SJSA1 (cell line): ENCODE data around the gene FYN. TPM values are rescaled to one million over a fixed set of nuclear protein-coding genes. Genes with fewer than 3 reads are reported as not detected.

Experiments
- DNase-seq, 2 experiments: peaks; one replicate each; pipeline ENCODE4 v3.0.0-alpha.2; 2015 to 2020; ENCODE audit warnings: low spot score in 2 of 2, low read depth in 1 of 2
- H3K27ac ChIP-seq: fragments of 250-450 bp; sonication (Bioruptor Pico); 2 replicates; pipeline ENCODE4 v1.5.1; 2020; ENCODE audit warnings: mild to moderate bottlenecking, moderate library complexity
- H3K27me3 ChIP-seq: fragments of 250-450 bp; sonication (Bioruptor Pico); replicated peaks from 2 replicates; pipeline ENCODE4 v1.5.1; 2020; ENCODE audit warnings: mild to moderate bottlenecking, moderate library complexity
- H3K36me3 ChIP-seq: fragments of 250-450 bp; sonication (Bioruptor Pico); 2 replicates; pipeline ENCODE4 v1.5.1; 2020; ENCODE audit warnings: mild to moderate bottlenecking
- H3K4me1 ChIP-seq: fragments of 250-450 bp; sonication (Bioruptor Pico); replicated peaks from 2 replicates; pipeline ENCODE4 v1.6.1; 2021; ENCODE audit warnings: mild to moderate bottlenecking
- H3K4me3 ChIP-seq: fragments of 250-450 bp; sonication (Bioruptor Pico); 2 replicates; pipeline ENCODE4 v1.5.1; 2020; ENCODE audit warnings: mild to moderate bottlenecking
- H3K9me3 ChIP-seq: fragments of 250-450 bp; sonication (Bioruptor Pico); replicated peaks from 2 replicates; pipeline ENCODE4 v1.5.1; 2020; ENCODE audit warnings: mild to moderate bottlenecking
- total RNA-seq: library from RNA; depleted of rRNA; stranded (reverse); fragments of >200 nt; shearing (Covaris generic); gene quantifications from 2 replicates; pipeline ENCODE4 v1.2.3, GENCODE V29; 2014

FYN gene
- total RNA-seq, 1 experiment from 2014 or later = 53.4 TPM

- DNase-seq = no peak
- Histone ChIP-seq H3K36me3 (peaks cover 6% of the 10 kb centered on the region; the same call in 1 of the 2 replicates), H3K4me1 (peaks cover 12% of the 10 kb centered on the region), H3K9me3 (no peaks in the 10 kb centered on the region), H3K27me3 (no peaks in the 10 kb centered on the region), H3K27ac (no peak overlapping the region), H3K4me3 (0 out of 2 replicates have a peak overlapping the region, but pooled peaks have one; percentile 3)
These were observed 2.0 kb downstream of the FYN start for GRCh38 chr6:111871207-111871606.

GRCh38 chr6:111870742-111871064 is 2.5 kb downstream of the FYN start:
- no peak for DNase-seq
- Histone ChIP-seq H3K27me3 (no peaks in the 10 kb centered on the region), H3K9me3 (no peaks in the 10 kb centered on the region), H3K4me1 (peaks cover 12% of the 10 kb centered on the region), H3K4me3 (no peak overlapping the region), H3K36me3 (peaks cover 6% of the 10 kb centered on the region; the same call in 1 of the 2 replicates), H3K27ac (no peak overlapping the region)

- Histone ChIP-seq H3K27ac (no peak overlapping the region), H3K9me3 (no peaks in the 10 kb centered on the region), H3K27me3 (no peaks in the 10 kb centered on the region), H3K36me3 (peaks cover 6% of the 10 kb centered on the region; the same call in 1 of the 2 replicates), H3K4me3 (no peak overlapping the region), H3K4me1 (peaks cover 12% of the 10 kb centered on the region)
- no peak for DNase-seq
These were observed 3.1 kb downstream of the FYN start for GRCh38 chr6:111870051-111870741.

- Histone ChIP-seq H3K36me3 (no peaks in the 10 kb centered on the region), H3K27me3 (no peaks in the 10 kb centered on the region), H3K27ac (no peak overlapping the region), H3K4me1 (peaks cover 12% of the 10 kb centered on the region), H3K4me3 (no peak overlapping the region), H3K9me3 (no peaks in the 10 kb centered on the region)
- DNase-seq = no peak
These were observed 6.4 kb downstream of the FYN start for GRCh38 chr6:111866857-111867256.

- Histone ChIP-seq H3K36me3 (no peaks in the 10 kb centered on the region), H3K27ac (no peak overlapping the region), H3K4me3 (no peak overlapping the region), H3K4me1 (peaks cover 5% of the 10 kb centered on the region; the same call in 1 of the 2 replicates), H3K27me3 (no peaks in the 10 kb centered on the region), H3K9me3 (no peaks in the 10 kb centered on the region)
- DNase-seq = no peak
These were observed 7.2 kb downstream of the FYN start for GRCh38 chr6:111865909-111866546.

- no peaks in the 10 kb centered on the region for H3K9me3 ChIP-seq
- no peaks in the 10 kb centered on the region for H3K27me3 ChIP-seq
- no peak overlapping the region for H3K4me3 ChIP-seq
- H3K36me3 ChIP-seq = no peaks in the 10 kb centered on the region
- no peak overlapping the region for H3K27ac ChIP-seq
- no peaks in the 10 kb centered on the region for H3K4me1 ChIP-seq
- DNase-seq = no peak
These were observed 8.1 kb downstream of the FYN start for GRCh38 chr6:111865049-111865585.

GRCh38 chr6:111864138-111865048 is 8.9 kb downstream of the FYN start:
- H3K27ac ChIP-seq = no peak overlapping the region
- H3K9me3 ChIP-seq = no peaks in the 10 kb centered on the region
- H3K4me1 ChIP-seq = no peaks in the 10 kb centered on the region
- H3K36me3 ChIP-seq = no peaks in the 10 kb centered on the region
- H3K4me3 ChIP-seq = no peak overlapping the region
- no peak for DNase-seq
- H3K27me3 ChIP-seq = no peaks in the 10 kb centered on the region

- Histone ChIP-seq H3K36me3 (no peaks in the 10 kb centered on the region), H3K27me3 (no peaks in the 10 kb centered on the region), H3K4me3 (no peak overlapping the region), H3K27ac (no peak overlapping the region), H3K9me3 (no peaks in the 10 kb centered on the region), H3K4me1 (no peaks in the 10 kb centered on the region)
- no peak for DNase-seq
These were observed 10.5 kb downstream of the FYN start for GRCh38 chr6:111862741-111863140.

DNA sequence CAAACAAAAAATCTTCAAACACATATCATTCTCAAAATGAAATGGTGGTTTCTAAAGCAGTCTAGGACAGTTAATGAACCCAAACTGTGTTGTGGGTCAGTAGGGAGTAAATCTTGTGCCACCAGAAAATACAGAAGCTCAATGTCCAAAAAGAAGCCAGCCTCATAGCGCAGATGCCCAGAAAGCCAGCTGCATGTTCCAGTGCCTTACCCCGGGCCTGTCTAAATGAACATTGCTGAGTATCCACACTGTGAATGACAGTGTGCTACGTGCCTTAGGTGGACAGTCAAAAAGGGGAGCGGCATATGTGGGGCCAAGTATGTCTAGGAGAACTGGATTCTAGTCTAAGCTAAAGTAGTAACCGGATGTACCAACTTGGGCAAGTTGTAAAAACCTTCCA is 10.9 kb downstream of the FYN start:
- Histone ChIP-seq H3K36me3 (no peaks in the 10 kb centered on the region), H3K4me1 (no peaks in the 10 kb centered on the region), H3K9me3 (no peaks in the 10 kb centered on the region), H3K4me3 (no peak overlapping the region), H3K27ac (no peak overlapping the region), H3K27me3 (no peaks in the 10 kb centered on the region)
- DNase-seq = no peak

DNA sequence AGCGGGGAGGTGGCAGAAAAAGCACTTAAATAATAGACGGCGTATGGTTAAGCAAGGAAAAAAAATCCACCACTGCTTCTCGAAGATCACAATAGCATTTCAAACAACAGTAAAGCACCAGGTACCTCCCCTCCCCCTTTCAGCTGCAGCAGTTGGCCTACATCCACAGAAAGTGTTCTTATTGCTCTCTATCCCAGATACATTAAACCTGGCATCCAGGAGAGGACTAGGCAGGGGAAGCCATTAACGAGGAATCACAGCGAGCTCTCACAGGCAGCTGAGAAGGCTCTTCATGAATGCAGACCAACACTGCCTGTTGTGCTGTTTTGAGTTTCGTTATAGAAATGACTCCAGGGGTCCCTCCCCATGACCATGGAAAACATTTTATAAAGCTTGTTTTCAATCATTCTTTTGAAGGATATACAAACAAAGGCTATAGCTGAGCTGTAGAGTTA is 11.8 kb downstream of the FYN start:
- no peaks in the 10 kb centered on the region for H3K4me1 ChIP-seq
- no peaks in the 10 kb centered on the region for H3K27me3 ChIP-seq
- H3K36me3 ChIP-seq = no peaks in the 10 kb centered on the region
- no peak overlapping the region for H3K27ac ChIP-seq
- H3K9me3 ChIP-seq = no peaks in the 10 kb centered on the region
- DNase-seq = no peak
- no peak overlapping the region for H3K4me3 ChIP-seq

DNA sequence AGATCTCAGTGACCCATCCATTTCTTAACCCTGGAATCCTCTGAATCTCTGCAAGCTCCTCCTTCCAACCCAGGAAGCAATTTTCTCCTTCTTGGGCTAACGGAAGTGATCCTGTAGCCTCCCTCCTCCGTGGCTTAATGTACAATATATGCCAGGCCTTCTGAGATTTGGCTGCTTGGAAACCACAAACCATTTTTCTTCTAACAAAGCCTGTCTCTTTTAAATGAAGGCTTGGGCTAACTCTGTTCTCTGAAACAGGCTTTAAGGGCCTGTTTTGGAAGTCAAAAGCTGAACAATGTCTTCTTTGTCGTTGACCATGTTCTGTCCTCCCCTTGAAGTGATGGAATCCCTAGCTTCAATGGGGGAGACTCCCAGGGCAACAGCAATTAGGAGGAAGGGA is 14.9 kb downstream of the FYN start:
- DNase-seq = no peak
- Histone ChIP-seq H3K27ac (no peak overlapping the region), H3K27me3 (no peaks in the 10 kb centered on the region), H3K9me3 (no peaks in the 10 kb centered on the region), H3K36me3 (no peaks in the 10 kb centered on the region), H3K4me1 (no peaks in the 10 kb centered on the region), H3K4me3 (no peak overlapping the region)

GRCh38 chr6:111857674-111858337 is 15.4 kb downstream of the FYN start:
- Histone ChIP-seq H3K4me1 (peaks cover 2% of the 10 kb centered on the region; the same call in 1 of the 2 replicates), H3K27me3 (no peaks in the 10 kb centered on the region), H3K27ac (no peak overlapping the region), H3K9me3 (no peaks in the 10 kb centered on the region), H3K36me3 (no peaks in the 10 kb centered on the region), H3K4me3 (no peak overlapping the region)
- DNase-seq = no peak

GRCh38 chr6:111855753-111856152 is 17.5 kb downstream of the FYN start:
- Histone ChIP-seq H3K4me1 (peaks cover 11% of the 10 kb centered on the region), H3K4me3 (no peak overlapping the region), H3K27me3 (no peaks in the 10 kb centered on the region), H3K36me3 (no peaks in the 10 kb centered on the region), H3K9me3 (no peaks in the 10 kb centered on the region), H3K27ac (no peak overlapping the region)
- no peak for DNase-seq
